Measurements from ENCODE around the gene CEACAM8. TPM values are rescaled to one million over a fixed set of nuclear protein-coding genes. Genes with fewer than 3 reads are reported as not detected.
"Not testable (repeated sequence)": the region's sequence is repeated elsewhere in the genome, so short reads cannot be mapped to it uniquely, and the experiment has no call there.

CEACAM8 gene
- polyA plus RNA-seq, 4 donors, result 0.12 to 0.22 (median 0.20) TPM; not detected in 1

DNA sequence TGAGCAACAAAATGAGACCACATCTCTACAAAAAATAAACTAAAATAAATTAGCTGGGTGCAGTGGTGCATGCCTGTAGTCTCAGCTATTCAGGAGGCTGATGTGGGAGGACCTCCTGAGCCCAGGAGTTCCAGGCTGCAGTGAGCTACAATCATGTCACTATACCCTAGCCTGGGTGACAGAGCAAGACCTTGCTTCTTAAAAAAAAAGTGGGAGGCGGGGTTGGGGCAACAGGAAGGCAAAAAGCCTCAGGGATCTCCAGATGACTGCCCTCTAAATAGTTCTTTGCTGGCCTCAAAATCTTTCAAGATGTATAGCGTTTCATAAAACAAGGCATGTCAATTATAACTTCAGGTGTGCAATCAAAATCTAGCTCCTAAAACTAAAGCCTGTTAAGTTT, 18.5 kb downstream of the CEACAM8 start:
- DNase-seq (ENCODE audit: low read depth in 4 of 4, low spot score in 3 of 4), result no peak

DNA sequence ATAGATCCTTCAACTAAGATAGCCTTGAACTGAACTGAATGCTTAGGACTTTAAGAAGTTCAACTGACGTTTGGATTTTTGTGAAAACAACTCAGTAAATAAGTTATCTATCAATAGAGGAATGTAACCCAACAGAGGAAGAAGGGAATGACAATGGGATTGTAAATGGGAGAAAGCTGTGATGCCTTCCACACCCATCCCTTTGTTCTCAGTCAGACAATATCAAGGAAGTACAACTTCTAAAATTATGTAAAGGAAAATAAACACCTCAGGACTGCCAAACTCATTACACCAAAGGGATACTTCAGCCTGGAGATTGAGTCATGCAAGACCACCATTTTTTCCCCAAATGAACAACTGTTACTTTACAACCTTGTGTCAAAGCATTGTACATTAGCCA, 21.1 kb downstream of the CEACAM8 start:
- no peak for DNase-seq (ENCODE audit: low read depth in 4 of 4, low spot score in 3 of 4)

DNA sequence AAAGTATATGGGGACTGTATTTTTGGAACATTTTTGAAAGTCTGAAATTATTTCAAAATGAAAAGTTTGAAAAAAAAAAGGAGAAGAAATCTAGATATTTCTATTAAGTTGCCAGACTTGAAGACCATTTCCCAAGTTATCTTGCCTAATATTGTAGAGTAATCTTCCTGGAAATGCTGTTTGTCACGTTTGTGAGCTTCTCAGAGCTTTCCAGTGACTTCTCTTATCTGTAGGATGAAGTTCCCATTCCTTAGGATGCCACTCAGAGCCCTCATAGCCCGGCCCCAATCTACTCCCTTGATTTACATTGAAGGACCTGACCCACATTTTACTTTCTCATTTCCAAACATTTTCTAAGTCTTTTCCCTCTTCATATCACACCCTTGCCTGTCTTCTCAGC, 23.6 kb downstream of the CEACAM8 start:
- DNase-seq (ENCODE audit: low read depth in 4 of 4, low spot score in 3 of 4), result no peak

DNA sequence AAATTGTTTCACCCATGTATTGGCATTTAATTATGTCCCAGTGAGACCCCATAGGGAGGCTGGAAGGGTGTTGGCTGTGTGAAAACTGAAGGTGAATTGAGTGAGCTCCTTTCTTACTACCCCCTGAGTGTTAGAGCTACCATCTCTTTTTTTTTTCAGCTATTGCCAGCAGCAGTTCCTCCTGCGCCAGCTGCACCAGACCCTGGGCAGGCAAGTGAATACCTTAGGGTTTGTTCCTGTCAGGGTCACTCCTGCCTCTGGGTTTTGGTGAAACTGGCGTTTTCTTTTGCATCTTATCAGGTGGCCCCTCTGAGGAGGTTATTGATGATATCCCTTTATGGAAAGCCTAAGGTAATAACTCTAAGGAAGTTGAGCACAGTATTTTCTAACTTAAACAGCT, 25.5 kb downstream of the CEACAM8 start:
- DNase-seq (ENCODE audit: low read depth in 4 of 4, low spot score in 3 of 4), result no peak

DNA sequence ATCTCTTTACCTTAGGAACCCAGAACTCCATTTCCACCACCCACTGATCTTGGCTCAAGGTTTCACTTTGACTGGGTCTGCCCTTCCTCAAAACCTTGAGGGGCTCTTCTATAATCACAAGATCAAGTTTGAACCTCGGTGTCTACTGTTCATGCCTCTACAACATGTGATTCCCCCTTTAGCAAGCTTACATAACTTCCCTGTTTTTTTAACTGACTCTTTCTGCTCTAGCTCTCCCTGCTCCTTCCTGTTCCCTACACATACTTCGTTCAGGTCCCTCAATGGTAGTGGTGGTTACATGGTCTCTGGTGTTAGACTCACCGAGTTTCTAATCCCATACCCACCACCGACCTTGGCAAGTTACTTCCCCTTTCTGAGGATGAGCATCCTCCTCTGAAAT, 26.7 kb downstream of the CEACAM8 start:
- no peak for DNase-seq (ENCODE audit: low read depth in 4 of 4, low spot score in 3 of 4)

DNA sequence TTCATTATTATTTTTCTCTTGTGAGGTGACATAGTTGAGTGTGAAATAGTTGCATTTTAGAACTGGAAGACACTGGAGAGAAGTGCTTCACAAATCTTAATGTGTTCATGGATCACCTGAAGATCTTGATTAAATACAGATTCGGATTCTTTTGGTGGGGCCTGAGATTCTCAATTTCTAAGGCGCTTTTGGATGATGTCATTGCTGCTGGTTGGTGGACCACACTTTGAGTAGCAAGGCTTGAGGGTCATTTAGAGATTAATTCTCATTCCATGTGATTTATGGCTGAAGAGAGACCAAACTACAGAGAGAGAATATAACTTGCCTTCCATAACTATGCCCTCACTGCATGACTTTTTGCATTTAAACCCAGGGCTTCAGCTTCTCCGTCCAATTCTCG, 27.2 kb downstream of the CEACAM8 start:
- DNase-seq (ENCODE audit: low read depth in 4 of 4, low spot score in 3 of 4), result no peak

DNA sequence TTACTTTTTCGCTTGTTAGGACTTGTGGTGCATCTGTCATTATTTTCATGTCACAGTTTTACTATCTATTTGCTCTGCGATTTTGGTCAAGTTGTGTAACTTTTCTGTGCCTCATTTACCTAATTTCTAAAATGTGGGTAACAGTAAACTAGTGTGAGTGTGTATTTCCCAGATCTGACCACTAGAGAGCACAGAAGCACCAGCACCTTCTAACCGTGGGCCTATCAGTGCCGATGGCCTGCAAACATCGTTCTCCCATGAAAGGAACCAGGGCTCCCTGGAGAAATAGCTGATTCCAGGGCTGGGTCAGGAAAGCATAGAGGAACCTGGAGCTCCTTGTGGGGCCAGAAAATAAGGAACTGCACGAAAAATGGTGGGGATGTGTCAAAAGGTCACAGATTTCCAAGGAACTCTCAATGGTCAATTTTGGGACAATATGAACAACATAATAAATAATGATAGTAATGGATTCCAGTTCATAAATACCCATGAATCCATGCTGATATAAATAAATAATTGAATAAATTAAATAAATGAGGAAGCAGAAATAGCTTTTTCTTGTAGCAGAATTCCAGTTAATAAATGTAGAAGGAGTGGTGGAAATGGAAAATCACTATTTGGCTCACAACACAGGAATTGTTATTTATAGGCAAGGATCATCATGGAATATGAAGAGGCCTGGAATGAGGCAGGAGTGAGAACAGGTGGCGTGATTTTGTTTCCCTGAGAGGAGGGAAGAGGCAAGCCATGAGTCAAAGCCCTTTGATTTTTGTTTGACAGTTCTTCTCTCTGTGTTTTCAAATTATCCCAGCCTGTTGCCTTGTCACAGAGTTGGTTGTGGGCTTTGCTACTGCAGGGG, 31.1 kb downstream of the CEACAM8 start:
- DNase-seq (ENCODE audit: low read depth in 4 of 4, low spot score in 3 of 4), result no peak

DNA sequence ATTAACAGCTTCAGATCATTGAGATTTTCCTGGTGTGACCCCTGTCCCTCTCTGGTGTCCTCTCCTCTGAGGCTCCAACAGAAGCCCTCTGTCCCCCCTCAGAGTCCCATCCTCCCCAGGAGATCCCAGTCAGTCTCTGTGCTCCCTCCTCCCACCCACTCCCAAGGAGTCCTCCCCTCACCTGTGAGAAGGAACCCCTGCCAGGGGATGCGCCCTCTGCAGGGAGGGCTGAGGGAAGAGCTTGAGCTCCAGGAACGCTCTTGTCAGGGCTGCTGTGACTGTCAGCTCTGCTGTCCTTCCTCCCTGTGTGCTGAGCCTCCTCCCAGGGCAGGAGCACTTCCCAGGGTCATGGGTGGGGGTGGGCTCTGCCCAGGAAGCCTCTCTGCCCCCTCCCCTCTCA, 33.2 kb downstream of the CEACAM8 start:
- no peak for DNase-seq (ENCODE audit: low read depth in 4 of 4, low spot score in 3 of 4)

DNA sequence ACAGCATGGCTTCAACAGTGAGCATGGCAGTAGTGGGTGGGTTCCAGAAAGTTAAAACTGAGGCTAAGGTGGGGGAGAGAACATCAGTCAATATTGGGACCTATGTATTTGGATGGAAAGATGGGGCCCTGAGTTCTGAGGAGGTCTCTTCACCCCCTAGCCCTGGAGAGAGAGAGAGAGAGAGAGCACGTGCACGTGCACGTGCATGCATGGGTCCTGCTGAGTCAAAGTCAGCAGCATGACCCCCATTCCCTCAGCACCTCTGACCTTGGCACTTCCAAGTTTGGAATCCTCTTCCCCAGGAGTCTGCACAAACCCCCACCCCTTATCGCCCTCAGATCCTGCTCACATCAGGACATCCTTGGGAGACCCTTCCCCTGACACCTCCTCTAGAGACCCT, 34.0 kb downstream of the CEACAM8 start:
- DNase-seq (ENCODE audit: low read depth in 4 of 4, low spot score in 3 of 4), result no peak

DNA sequence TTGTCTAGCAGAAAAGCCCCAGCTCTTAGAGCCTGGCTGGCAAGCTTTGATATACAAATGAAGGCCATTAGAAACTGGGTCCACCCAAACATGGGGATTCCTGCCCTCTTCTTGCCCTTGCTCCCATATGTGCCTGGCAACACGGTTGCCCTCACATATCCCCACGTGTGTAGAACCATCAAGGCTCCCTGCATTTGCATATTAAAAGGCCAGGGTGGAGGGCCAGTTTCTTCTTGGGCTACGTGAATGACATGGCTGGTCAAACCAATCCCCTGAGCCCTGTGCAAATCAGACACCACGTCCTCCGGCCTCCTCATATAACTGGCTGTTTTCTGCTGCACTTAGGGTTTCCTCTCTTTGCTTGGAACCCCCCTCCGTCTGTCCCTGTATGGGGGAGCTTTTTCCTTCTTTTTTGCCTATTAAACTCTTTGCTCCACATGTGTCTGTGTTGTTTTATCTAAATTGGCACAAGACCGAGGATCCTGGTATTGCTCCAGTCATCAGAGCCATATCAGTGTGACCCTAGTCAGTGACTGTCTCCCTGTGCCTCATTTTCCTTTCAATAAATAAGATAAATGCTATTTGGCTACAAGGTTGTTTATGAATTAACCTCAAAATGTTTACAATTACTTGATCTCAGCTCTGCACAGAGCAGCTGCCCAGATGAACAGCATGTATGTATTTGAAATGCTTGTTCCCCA, 36.1 kb downstream of the CEACAM8 start:
- DNase-seq (ENCODE audit: low read depth in 4 of 4, low spot score in 3 of 4), result no peak

DNA sequence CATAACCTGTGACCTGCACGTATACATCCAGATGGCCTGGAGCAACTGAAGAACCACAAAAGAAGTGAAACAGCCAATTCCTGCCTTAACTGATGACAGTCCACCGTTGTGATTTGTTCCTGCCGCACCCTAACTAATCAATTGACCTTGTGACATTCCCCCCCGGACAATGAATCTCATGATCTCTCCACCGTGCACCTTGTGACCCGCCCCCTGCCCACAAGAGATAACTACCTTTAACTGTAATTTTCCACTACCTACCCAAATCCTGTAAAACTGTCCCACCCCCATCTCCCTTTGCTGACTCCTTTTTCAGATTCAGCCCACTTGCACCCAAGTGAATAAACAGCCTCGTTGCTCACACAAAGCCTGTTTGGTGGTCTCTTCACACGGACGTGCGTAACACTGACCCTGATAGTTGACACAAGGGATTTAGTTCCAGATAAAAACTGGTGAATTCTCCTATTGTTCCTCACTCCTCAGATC, 37.3 kb downstream of the CEACAM8 start:
- not testable (repeated sequence) for DNase-seq (ENCODE audit: low read depth in 4 of 4, low spot score in 3 of 4)

DNA sequence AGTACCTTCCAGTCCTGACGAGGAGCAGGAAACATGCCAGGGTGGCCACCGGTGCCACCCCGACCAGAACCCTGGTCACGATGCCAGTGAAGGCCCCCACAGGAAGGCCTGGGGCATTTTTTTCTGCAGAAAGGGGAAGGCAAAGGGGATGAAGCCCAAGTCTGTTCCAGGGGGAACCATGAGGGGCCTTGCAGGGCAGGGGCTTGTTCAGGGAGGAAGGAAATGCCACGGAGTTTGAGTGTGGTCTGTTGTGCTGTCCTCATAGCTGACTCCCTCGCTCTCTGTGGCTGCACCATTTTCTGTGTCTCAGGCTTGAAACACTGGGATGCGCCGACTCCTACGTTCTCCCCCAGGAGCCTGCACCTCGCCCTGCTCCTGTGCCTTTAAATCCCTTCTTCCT, 38.9 kb downstream of the CEACAM8 start:
- DNase-seq (ENCODE audit: low read depth in 4 of 4, low spot score in 3 of 4), result no peak

DNA sequence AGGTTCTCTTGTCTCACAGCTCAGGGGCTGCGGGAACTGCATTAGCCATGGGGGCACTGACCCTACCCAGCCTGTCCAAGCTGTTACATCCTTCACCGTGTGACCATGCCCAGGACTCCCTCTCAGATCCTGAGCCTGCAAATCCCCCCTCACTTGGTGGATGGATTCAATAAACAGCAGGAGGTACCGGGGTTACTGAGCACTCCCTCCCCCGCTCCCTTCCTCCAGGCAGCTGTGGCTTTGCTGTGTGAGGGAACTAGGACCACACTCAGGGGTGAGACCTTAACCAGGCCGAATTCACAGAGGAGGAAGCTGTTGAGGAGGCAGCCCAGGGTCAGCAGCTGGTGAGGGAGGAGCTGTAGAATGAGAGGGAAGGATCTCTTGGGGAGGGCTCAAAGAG, 39.4 kb downstream of the CEACAM8 start:
- DNase-seq (ENCODE audit: low read depth in 4 of 4, low spot score in 3 of 4), result peak in 1 of 4 donors; percentile 5

DNA sequence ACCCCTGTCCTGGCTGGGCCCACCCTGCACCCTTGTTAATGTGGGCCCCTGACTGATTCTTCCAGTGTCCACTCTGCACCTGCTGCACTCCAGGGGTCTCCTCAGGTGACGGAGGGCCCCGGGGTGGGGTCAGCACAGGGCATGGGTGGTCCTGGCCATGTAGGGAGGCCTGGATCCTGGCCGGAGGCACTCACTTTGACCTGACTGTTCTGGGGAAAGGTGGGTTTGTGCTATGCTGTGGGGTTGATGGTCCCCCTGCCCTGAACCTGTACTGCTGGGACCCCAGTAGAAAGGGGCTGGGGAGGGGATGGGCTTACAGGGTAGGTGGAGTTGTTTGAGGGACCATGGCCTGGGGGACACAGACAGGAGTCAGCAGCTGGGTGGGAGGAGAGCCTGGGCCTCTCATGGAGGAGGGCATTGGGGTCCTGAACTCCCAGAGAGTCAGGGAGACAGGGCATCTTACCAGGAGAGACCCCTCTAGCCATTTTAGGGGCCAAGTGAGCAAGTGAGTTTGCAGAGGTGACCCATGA, 40.6 kb downstream of the CEACAM8 start:
- DNase-seq (ENCODE audit: low read depth in 4 of 4, low spot score in 3 of 4), result no peak

DNA sequence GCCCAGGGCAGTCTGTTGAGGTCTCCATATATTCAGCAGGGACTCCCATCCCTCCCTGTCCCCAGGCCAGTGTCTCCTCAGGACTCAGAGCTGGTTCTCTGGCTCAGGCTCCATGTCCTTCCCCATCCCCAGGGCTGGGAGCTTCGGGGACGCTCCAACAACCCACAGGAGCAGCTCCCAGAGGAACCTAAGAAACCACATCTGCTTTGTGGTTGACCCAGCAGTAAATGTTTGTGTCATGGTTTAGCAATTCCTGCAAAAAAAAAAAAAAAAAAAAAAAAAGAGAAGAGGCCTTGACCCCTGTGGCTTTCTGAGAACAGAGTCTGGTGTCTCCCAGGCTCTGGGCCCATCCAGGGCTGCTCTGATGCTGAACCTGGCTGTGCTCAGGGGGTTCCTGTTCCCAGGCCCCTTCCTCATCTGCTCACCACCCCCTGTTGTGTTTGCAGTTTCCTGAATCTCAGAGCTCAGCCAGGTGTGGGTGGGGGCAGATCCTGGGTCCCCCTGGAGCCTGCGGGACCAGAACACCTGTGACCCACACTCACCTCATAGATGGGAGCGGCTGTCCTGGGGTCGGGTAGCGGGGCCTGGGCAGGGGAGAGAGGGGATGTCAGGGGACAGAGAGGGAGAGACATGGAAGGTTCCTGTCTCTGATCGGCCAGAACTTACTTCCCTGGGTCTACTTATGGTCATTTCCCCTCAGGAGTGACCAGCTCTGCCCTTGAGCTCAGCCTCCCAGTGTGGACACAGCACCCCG, 41.3 kb downstream of the CEACAM8 start:
- DNase-seq (ENCODE audit: low read depth in 4 of 4, low spot score in 3 of 4), result no peak

DNA sequence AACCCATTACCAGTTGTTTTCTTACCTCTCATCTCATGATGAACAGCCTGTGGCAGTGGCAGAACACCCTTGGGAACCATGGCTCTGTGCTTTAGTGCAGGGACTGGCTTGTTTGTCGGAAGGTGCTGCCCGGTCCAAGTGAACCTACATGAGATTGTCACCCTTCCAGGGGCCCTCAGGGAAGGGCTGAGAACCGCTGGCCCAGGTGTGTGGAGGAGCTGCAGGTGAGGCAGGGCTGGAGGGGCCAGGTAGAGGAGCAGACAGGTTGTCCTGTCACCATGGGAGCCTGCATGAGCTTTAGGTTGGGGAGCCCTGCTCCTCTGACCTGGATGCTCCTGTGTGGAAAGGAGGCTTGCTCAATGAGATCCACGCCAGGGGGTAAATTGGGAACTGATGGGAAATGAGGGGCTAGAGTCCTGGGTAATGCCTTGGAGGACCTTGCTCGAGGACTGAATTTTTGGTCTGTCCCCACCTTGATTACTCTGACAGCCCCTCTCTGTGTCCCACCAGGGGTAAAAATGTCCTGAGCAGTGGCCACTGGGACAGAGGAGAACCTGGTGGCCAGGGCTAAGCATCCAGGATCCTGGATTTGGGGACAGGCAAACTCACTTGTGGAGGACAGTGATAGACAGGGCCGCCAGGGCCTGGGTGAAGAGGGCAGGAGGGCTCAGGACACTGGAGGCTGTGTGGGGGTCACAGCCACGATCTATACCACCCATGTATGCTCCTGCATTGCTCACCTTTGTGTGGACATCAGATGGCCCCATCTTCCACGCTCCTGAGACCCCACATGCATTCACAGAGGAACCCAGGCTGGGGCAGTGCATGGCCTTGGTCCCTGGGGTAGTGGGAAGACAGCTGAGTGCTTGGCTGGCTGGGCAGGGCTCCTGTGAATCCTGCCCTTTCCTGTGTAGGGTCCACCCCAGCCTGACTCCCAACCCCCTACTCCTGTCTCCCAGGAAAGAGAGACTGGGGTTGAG, 42.3 kb downstream of the CEACAM8 start:
- no peak for DNase-seq (ENCODE audit: low read depth in 4 of 4, low spot score in 3 of 4)

DNA sequence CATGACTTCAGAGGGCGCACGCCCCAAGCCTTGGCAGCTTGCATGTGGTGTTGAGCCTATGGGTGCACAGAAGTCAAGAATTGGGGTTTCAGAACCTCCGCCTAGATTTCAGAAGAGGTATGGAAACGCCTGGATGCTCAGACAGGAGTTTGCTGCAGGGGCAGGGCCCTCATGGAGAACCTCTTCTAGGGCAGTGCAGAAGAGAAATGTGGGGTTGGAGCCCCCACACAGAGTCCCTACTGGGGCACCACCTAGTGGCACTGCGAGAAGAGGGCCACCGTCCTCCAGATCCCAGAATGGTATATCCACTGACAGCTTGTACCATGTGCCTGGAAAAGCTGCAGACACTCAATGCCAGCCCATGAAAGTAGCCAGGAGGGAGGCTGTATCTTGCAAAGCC, 44.2 kb downstream of the CEACAM8 start:
- DNase-seq (ENCODE audit: low read depth in 4 of 4, low spot score in 3 of 4), result not testable (repeated sequence)

DNA sequence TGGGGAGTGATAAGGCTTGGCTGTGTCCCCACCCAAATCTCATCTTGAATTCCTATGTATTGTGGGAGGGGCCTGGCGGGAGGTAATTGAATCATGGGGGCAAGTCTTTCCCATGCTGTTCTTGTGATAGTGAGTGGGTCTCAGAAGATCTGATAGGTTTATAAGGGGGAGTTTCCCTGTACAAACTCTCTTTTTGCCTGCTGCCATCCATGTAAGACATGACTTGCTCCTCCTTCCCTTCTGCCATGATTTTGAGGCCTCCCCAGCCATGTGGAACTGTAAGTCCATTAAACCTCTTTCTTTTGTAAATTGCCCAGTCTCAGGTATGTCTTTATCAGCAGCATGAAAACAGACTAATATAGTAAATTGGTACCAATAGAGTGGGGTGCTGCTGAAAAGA, 45.7 kb downstream of the CEACAM8 start:
- DNase-seq (ENCODE audit: low read depth in 4 of 4, low spot score in 3 of 4), result not testable (repeated sequence)

DNA sequence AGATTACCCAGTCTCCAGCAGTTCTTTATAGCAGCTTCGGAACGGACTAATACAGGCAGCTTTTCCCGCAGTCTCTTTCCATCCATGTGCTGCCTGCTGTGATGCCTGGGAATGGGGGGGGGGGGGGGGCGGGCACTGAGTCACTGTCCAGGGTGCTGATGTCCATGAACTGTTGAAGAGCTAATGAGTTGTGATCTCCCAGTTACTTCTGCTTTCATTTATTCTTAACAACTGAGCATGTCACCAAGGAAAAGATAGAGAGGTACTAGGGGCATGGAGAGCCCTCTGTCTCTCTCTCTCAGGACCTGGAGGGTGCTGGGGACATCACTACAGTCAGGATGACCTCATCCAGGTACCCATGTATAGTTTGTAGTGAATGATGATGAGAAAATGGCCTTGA, 46.2 kb downstream of the CEACAM8 start:
- no peak for DNase-seq (ENCODE audit: low read depth in 4 of 4, low spot score in 3 of 4)

DNA sequence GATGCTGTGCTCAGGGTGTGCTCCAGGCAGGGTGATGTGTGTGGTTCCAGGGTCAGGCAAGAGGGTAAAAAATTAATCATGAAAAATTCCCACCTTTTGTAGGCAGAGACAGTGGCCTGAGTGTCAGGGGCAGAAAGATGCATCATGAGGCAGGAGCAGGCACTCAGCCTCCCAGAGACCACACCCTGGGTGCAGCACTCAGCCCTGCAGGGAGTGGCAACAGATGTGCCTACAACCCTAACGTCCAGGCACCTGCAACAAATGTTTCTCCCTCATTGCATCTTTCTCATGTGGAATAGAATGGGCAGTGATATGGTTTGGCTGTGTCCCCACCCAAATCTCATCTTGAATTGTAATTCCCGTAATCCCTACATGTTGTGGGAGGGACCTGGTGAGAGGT, 46.8 kb downstream of the CEACAM8 start:
- DNase-seq (ENCODE audit: low read depth in 4 of 4, low spot score in 3 of 4), result no peak

Data from left renal pelvis (tissue), 4 donors.